ENCODE data around the gene LUZP2. TPM values are rescaled to one million over a fixed set of nuclear protein-coding genes. Genes with fewer than 3 reads are reported as not detected.

LUZP2 gene
- total RNA-seq, 1 experiment from 2014 or later = 3.8 TPM

GRCh38 chr11:24754406-24754805, 257.6 kb downstream of the LUZP2 start (continued):
- TF ChIP-seq PRDM15 (CRISPR knock-in tag; IDR thresholded peaks at IDR 0.05) = no peak
- no peak for TF ChIP-seq NR2C2 (CRISPR knock-in tag; IDR thresholded peaks at IDR 0.05)
- no peak for TF ChIP-seq NFATC4 (CRISPR knock-in tag; IDR thresholded peaks at IDR 0.05)

- Mint-ChIP-seq H3K4me3 (no peak overlapping the region), H3K9me3 (peaks cover 15% of the 10 kb centered on the region), H3K27me3 (ENCODE audit: low read depth) (no peaks in the 10 kb centered on the region), H3K4me1 (peaks cover 40% of the 10 kb centered on the region), H3K27ac (no peak overlapping the region), H3K36me3 (peaks cover under 1% of the 10 kb centered on the region; the same call in 1 of the 2 replicates)
- ChIA-PET POLR2A (no interaction called here), CTCF (no interaction called here)
- DNase-seq (ENCODE audit: low spot score) (no peak), ATAC-seq (peak; percentile 25; the same call in 1 of the 2 replicates)
- TF ChIP-seq AFF4 (CRISPR knock-in tag; IDR thresholded peaks at IDR 0.05; ENCODE audit: borderline replicate concordance) = no peak
- TF ChIP-seq ZNF423 (CRISPR knock-in tag; IDR thresholded peaks at IDR 0.05) = no peak
- no peak for TF ChIP-seq SMAD4 (CRISPR knock-in tag; IDR thresholded peaks at IDR 0.05)
- no peak for TF ChIP-seq ZNF512 (CRISPR knock-in tag; IDR thresholded peaks at IDR 0.05; ENCODE audit: borderline replicate concordance)
- TF ChIP-seq AR (CRISPR knock-in tag; IDR thresholded peaks at IDR 0.05) = no peak
- no peak for TF ChIP-seq ATF1 (CRISPR knock-in tag; IDR thresholded peaks at IDR 0.05)
These were observed 258.5 kb downstream of the LUZP2 start for GRCh38 chr11:24755260-24755839.

GRCh38 chr11:24759742-24760141, 262.9 kb downstream of the LUZP2 start:
- no peak for DNase-seq (ENCODE audit: low spot score)
- CTCF ChIA-PET = interaction anchor here (1.1 kb wide), 1 partner anchor 20 kb away, joined by 3 read pairs; no protein-coding TSS in a partner anchor
- TF ChIP-seq NFATC4 (CRISPR knock-in tag; IDR thresholded peaks at IDR 0.05) (no peak), OVOL2 (CRISPR knock-in tag; IDR thresholded peaks at IDR 0.05; ENCODE audit: borderline replicate concordance) (no peak), FOXJ3 (CRISPR knock-in tag; IDR thresholded peaks at IDR 0.05; ENCODE audit: borderline replicate concordance) (no peak), IRF1 (CRISPR knock-in tag; IDR thresholded peaks at IDR 0.05) (no peak), USF1 (CRISPR knock-in tag; IDR thresholded peaks at IDR 0.05) (no peak), ZBTB21 (CRISPR knock-in tag; IDR thresholded peaks at IDR 0.05; ENCODE audit: borderline replicate concordance) (no peak)
- TF ChIP-seq, protein P1, sequence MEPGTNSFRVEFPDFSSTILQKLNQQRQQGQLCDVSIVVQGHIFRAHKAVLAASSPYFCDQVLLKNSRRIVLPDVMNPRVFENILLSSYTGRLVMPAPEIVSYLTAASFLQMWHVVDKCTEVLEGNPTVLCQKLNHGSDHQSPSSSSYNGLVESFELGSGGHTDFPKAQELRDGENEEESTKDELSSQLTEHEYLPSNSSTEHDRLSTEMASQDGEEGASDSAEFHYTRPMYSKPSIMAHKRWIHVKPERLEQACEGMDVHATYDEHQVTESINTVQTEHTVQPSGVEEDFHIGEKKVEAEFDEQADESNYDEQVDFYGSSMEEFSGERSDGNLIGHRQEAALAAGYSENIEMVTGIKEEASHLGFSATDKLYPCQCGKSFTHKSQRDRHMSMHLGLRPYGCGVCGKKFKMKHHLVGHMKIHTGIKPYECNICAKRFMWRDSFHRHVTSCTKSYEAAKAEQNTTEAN (CRISPR knock-in tag; IDR thresholded peaks at IDR 0.05) = no peak
- TF ChIP-seq, protein P2, sequence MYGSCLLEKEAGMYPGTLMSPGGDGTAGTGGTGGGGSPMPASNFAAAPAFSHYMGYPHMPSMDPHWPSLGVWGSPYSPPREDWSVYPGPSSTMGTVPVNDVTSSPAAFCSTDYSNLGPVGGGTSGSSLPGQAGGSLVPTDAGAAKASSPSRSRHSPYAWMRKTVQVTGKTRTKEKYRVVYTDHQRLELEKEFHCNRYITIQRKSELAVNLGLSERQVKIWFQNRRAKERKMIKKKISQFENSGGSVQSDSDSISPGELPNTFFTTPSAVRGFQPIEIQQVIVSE (CRISPR knock-in tag; IDR thresholded peaks at IDR 0.05; ENCODE audit: borderline replicate concordance) = no peak

More at GRCh38 chr11:24759742-24760141, 262.9 kb downstream of the LUZP2 start:
- Mint-ChIP-seq H3K36me3 (peaks cover 3% of the 10 kb centered on the region; the same call in 1 of the 2 replicates), H3K9me3 (peaks cover 22% of the 10 kb centered on the region), H3K4me1 (peaks cover 37% of the 10 kb centered on the region), H3K27me3 (ENCODE audit: low read depth) (no peaks in the 10 kb centered on the region), H3K4me3 (0 out of 2 replicates have a peak overlapping the region, but pooled peaks have one; percentile 1), H3K27ac (peak overlapping the region; percentile 14; the same call in 1 of the 2 replicates)
- POLR2A ChIA-PET = no interaction called here
- peak; percentile 54 for ATAC-seq
